HG03095 (cell line): ENCODE measurements around the gene ABCA9.

Experiments
- ATAC-seq: cut with Tn5 transposase; IDR thresholded peaks from one replicate; pipeline ENCODE4 v1.9.1; 2021; ENCODE audit warnings: moderate library complexity; ENCODE audit not compliant: unreplicated experiment

Gene ABCA9

DNA sequence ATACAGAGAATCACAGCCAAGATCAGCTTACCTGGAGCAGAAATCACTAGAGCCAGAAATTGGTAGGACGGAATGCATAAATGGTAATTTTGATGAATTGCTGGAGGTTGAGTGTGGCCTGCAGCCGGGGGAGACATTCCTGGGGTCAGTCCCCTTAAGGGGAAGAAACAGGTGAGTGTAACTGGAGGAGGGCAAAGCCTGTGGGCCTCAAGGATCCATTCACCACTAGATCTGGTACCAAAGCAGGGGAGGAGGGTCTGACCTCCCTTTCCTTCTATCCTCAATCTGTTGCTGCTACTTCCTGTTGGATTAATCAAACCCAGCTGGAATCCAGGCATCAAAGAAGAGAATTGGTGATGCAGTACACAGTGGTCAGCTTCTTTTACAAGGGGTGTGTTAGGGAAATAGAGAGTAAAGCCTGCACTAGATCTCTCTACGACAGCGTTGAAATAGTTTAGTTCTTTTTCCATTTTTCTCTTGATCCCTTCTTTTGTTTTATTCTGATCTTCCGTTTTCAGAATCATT is 8.6 kb upstream of the ABCA9 start:
- ATAC-seq: no peak

DNA sequence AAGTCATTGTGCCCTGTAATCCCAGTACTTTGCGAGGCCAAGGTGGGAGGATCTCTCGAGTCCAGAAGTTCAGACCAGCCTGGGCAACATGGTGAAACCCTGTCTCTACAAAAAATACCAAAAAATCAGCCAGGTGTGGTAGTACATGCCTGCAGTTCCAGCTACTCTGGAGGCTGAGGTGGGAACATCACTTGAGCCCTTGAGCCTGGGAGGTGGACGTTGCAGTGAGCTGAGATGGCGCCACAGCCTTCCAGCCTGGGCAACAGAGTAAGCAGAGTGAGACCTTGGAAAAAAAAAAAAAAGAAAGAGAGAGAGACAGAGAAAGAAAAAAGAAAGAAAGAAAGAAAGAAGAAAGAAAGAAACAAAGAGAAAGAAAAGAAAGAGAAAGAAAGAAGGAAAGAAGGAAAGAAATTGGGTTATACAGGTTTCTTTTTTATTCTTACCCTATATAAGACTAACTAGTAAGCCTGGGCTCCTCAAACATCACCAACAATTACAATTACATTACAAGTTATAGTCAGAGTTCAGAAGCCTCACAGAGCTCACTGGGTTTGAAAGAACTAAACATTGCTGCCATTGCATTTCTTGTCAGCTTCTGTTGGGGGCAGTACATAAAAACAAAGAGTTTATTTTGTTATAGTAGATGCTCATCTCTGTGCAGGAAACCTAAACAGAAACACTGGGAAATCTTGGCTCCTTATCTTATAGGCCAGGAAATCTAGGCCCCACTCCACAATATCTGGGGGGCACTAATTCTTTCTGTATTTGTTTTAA is 6.7 kb upstream of the ABCA9 start:
- ATAC-seq: no peak

DNA sequence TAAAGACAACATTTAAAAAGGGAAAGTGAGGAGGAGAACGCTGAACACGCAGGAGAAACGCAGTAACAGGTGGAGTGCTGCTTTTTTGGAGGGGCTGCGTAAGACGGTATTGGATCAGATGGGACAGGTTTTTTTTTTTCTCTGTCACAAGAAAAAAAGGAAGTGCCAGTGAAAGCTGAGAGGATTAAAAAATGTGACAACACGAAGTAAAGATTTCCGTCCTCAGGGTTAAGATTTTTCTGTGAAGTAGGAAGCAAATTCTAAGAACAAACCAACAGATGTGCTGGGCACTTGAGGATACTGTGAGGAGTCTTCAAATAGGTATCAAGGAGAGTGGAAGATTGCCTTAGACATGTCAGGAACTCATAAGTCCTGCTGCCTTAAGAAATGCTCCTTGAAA is 5.8 kb upstream of the ABCA9 start:
- ATAC-seq: no peak

DNA sequence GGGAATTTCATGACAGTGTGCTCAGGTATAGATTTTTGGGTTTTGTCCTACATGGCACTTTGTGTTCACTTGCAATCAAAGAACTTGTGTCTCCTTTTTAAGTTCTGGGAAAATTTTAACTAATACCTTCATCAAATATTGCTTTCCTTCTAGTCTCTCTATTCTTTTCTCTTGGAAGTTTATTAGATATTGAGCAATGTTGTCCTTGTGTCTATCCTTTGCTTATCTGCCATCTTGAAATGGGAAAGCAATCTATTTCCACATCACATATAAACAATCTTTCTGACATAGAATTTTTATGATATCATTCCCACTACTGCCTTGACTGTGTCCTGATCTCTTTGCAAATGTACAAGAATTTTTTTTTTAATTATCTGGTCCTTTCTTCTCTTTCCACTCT is 4.4 kb upstream of the ABCA9 start:
- ATAC-seq: no peak

DNA sequence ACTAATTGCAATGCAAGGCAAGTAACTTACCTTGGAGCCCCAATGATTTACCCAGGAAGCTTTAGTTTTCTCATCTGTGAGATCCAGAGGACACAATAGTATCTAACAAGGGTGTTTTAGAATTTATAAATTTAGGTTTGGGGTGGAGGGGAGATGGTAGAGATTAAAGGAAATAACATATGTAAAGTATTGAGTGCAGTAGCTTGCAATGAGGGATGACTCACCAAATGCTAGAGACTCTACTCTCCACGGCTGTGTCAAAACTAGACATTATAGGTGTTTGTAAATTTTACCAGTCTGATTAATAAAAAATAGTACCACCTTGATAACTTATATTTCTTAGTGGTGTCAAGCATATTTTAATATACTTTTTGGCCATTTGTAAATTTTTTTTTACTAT is 3.7 kb upstream of the ABCA9 start:
- no peak for ATAC-seq

DNA sequence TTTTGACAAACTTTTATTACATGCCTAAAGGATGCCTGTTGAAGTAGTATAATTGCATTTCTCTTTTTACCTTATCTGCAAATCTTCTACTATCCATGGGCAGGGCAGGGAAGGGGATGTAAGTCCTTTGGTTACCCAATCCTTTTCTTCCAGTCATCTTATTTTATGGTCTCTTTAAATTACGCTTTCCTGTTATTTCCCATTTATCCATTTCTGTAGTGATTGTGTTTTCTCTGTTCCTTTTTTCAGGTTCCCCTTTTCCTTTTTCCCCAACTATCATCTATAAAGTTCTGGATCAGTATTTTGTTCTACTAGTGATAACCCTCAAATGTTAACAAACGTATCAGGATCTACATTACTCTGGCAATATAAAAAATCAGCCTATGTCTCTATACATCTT is 3.3 kb upstream of the ABCA9 start:
- no peak for ATAC-seq

DNA sequence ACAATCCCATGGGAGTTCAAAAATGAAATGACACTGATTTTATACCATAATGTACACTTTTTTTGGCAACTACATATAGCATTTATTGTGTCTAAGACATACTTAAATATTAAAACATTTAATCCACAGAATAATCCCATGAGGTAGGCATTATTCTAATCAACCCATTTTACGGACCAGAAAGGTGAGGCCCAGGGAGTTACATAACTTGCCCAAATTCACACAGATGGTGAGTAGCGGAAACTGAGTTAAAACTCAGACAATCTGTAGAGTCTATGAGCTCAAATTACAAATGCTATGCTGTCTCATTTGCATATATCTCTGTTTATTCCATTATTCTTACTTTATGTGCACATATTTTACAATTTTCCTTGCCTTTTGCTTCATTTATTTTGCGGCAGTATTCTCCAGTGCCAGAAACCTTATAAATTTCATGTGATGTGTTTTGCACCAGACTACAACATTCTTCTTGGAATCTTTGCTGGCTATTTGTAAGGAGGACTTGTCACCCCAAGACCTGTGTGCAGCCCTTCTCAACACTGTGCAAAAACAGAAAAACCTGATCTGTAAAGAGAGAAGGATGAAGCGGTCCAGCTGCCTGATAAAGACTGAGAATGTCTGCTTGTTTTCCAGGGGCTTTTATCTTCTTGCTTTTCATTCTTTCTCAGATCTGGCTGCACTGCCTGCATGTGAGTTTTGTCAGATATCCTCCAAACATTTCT is 2.3 kb upstream of the ABCA9 start:
- ATAC-seq: no peak

DNA sequence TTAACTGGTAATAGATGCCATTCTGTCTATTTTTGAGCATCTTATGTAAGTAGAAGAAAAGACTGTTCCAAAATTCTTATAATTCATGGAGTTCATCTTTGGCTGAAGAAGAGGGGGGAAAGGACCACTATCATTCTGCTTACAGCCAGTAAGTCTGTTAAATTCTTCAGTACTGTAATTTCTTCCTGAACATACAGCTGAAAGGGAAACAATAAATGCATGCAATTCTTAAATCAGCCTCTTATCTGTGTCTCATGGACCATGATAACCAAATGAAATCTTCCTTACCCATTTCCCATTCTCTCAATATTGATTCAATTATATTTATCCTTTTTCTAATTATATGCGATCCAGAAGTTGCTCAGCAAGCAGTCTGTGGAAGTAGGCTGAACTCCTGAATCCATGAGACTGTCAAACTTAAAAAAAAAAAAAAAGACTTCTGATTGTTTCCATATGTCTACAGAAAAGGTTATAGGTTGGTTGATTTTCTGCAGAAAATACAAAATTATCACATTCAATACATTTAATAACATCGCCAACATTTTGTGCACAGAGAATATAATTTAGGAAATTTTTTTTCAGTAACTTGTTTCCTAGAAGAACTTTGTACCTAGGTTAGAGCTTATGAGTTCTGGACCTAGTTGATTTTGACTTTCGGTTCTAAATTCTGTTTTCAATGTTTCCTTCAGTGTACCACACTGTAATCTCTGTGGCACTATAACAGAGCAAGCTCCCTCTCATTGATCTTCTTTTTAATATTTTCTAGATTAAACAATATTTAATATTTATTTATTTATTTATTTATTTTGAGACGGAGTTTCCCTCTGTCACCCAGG is 1.2 kb upstream of the ABCA9 start:
- ATAC-seq: no peak

DNA sequence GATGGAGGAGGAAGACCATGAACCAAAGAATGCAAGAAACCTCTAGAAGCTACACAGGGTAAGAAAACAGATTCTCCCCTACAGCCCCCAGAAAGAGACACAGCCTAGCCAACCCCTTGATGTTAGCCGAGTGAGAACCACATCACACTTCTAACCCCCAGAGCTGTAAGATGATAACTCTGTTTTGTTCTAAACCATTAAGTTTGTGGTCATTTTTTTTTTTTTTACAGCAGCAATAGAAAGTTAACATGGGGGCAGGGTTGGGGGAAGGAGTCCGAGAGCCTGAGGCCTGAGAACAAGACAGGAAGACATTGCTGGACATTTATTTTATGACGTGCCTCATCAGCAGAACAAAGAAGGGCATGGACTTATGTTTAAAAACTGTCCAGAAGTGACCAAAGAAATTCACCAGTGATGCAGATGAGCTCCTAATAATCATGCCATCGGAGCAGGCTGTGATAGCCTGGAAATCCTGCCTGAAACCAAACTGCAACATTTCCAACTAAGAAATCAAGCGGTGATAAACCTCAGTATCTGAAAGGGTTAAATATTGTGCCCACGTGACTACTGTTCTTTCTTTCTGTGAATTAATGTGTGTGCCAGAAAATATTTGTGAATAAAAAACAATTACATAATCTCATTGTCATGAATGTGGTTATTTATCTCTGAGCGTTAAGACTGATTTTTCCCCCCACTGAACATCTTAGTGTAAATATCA is 1.1 kb downstream of the ABCA9 start:
- ATAC-seq: no peak

DNA sequence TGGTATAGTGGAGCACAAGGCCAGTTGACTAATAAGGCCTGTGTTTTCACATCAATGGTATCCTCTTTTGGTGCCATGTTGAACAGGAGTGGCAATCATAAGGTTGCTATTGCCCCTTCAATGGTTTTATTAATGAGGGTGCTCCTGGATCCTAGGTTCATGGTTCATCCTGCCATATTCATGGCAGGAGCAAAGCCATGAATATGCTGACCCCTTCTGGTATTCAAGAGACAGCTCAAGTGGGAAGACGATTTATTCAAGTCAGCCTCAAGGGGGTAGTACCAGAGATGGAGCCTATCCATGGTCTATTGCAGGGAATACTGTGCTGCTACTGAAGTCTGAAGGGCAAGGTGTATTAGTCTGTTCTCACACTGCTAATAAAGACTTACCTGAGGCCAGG is 2.6 kb downstream of the ABCA9 start:
- no peak for ATAC-seq

DNA sequence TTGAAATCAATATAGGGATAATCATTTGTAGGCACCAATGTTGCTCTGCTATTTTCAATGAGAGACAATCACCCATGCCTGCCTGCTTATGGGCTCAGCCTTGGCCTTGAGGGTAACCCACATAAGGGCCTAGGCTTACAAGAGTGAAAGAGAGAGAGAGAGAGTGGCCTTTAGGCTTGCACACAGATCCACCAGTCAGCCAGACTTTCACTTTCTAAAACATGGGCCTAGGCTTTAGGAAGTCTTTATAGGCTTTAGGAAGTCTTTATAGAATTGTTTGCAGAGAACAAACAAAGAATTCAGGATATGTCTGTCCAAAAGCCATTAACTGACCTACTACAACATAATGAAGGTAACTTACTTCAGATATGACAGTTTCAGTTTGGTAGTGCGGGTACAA is 3.4 kb downstream of the ABCA9 start:
- no peak for ATAC-seq

DNA sequence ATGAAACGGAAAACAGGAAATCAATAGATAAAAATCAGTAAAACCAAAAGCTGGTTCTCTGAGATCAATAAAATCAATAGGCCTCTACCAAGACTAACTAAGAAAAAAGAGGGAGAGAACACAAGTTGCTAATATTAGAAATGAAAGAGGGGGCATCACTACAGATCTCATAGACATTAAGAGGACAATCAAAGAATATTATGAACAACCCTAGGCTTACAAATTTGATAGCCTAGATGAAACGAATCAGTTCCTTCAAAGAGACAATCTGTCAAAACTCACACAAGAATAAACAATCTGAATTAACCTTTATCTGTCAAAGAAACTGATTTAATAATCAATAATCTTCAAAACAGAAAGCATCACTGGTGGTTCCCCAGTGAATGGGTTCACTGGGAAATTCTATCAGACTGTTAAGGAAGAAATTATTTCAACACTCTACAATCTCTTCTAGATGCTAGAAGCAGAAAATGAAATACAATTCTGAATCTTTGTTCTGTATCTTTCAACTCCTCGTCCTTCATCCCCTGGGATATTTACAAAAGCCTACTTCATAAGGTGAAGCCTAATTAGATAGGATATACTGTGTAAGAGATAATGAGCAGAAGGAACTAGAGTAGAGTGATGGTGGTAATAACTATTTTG is 4.4 kb downstream of the ABCA9 start:
- no peak for ATAC-seq

DNA sequence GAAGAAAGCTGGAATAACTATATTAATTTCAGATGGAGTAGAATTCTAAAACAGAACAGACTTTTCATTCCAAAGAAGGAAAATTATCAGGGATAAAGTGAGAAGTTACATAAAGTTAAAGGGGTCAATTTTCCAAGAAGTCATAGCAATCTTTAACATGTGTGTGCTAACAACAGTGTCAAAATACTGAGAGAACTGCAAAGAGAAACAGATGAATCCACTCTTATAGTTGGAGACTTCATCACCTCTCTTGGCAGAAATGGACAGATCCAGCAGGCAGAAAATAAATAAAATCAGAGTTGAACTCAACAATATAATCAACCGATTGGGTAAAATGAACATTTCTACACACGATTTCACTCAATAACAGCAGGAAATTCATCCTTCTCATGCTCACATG is 5.4 kb downstream of the ABCA9 start:
- ATAC-seq: no peak

DNA sequence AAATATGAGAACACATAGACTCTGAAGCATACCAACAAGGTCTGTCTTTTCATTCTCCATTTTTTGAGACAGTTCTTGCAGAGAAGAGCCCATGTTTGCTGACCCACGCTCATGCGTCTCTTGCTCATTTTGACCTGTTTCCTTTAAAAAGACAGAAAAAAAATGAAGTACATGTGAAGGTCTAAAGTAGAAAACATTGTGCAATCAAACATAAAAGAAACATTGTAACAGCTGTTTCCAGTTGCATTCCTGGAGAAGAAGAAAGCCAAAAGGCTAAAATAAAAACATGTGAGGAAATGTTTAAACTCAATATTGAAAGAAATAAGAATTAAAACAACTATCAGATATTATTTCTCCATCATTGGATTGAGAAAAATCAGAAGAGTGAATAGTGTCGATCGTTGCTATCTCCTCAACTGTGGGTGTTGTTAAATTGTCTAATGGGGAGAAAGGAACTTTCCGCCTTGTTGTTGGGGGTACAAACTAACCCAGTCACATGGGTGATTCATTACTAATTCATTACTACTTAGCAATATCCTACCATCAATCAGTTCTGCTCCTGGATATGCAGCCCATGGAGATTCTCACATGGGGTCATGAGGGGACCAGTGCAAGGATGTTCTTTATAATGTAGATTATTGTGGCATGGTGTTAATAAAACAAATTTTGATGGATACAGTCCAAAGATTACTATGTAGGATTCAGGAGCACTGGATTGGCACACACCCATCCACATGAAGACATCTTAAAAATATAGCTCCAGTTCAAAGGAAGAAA is 9.5 kb downstream of the ABCA9 start:
- ATAC-seq: no peak

DNA sequence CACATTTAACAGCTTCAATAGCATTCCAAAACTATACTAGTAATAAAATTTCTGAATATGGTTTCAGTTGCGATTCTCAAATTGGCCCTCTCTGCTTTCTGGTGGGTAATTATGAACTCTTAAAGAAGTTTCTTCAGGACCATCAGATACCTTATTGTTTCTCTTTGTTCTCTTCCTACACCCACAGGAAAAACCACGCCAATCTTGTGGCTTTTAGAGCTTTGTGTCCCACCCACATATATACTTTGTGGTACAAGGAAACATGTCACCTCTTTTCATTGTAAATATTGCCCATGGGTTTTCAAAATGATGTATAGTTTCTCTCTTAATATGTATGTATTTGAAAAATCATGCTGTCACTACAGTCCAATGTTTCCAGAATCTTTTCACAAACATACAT is 12.1 kb downstream of the ABCA9 start:
- no peak for ATAC-seq

DNA sequence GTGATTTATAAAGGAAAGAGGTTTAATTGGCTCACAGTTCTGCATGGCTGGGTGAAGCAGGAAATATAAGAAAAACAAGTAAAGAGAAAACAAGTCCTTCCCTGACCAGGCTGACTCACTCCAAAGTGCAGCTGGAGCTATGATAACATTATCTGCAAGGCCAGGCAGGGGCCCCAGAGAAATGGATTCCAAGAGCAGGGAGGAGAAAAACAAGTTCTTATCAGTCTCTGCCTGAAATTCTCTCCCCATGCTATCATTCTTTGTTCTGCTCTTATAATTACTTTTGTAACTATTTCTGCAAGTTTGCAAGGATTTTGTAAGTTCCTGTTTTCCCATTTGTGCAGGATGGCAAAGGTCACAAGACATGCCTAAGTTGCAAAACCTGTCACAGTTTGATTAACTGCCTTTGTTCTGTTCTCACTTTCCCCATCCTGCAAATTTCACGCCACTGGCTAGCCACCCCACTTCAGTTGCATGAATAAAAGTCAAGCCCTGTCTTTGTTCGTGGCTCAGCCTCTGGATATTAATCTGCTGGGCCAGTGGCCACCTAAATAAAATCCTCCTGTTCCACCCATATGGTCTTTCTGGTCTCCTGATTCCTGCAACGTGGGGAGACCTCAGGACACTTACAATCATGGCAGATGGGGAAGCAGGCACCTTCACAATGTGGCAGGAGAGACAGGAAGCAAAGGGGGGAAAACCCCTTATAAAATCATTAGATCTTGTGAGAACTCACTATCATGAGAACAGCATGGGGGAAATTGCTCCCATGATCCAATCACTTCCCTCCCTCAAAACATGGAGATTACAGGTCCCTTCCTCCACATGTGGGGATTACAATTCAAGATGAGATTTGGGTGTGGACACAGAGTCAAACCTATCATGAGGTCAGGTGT is 13.1 kb downstream of the ABCA9 start:
- no peak for ATAC-seq

DNA sequence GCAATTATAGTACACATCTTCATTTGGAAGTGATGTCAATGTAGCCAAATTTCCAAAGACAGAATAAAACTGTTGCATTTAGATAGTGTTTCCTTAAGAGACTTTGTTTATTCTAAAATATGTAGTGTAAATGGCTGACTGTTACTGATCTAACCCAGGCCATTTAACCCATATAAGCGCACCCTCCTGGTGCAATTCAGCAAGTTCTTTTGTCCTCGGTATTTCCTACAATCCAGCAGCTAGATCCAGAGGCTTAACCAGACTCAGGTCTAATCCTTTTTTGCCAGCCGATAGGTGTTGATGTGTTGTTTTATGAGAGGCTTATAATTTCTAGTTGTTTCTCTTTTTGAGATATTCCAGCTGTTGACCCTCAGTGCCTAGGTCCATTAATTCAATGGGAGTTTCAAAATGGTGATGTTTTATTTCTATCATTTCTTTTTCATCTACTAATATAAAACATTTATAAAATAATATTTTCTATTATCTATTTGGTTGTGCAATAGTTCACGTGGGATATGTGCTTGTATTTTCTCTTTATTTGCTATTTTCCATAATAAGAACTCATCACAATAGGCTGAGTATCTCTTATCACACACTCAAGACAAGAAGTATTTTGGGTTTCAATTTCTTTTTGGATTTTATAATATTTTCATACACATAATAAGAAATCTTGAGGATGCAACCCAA is 14.5 kb downstream of the ABCA9 start:
- no peak for ATAC-seq

DNA sequence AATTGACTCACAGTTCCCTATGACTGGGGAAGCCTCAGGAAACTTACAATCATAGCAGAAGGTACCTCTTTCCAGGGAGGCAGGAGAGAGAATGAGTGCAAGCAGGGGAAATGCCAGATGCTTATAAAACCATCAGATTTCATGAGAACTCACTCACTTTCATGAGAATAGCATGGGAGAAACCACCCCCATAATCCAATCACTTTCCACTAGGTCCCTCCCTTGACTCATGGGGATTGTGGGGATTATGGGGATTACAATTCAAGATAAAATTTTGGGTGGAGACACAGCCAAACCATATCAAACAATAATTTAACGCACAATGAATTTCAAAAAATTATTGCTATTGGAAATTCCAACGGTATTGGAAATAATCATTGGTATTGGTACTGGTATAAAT is 15.1 kb downstream of the ABCA9 start:
- ATAC-seq: no peak
